Measurements from ENCODE around the gene ACTL6B.

Gene ACTL6B

DNA sequence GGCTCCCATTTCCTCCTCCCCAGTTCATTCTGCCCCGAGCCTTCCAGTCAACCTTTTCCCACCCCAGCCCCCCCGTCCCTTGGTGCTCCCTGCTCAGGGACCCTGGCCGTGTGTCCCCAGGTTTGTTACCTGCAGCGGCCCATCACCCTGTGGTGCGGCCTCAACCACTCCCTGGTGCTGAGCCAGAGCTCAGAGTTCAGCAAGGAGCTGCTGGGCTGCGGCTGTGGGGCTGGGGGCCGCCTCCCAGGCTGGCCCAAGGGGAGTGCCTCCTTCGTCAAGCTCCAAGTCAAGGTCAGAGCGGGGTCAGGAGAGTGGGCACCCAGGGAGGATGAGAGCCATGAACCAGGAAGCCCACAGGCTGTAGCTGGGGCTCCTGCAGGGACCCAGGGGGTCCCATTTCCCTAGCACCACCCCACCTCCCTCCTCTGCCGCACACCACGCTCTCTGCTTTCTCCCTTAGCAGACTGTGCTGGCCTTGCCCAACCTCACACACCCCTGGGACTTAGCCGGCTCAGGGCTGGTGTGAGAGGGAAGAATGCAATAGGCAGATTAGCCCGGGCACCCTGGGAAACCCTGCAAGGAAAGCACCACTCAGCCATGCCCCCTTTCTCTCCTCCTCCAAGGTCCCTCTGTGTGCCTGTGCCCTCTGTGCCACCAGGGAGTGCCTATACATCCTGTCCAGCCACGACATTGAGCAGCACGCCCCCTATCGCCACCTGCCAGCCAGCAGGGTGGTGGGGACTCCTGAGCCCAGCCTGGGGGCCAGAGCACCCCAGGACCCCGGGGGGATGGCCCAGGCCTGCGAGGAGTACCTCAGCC, 56.1 kb downstream of the ACTL6B start:
- DNase-seq, result no peak

DNA sequence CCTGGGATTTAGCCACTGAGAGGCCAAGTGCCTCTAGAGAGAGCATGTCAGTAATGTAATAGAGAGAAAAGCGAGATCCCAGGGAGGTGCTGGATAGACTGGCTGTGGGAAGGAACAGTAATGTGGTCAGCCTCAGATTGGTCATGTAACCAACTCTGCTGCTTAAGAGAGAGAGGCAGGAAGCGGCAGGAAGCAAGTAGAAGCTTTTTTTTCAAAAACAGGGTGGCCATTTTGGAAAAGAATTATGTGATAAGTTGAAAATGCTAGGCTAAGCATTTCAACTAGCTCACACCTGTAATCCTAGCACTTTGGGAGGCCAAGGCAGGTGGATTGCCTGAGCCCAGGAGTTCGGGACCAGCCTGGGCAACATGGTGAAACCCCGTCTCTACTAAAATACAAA, 57.8 kb downstream of the ACTL6B start:
- no peak for DNase-seq

- no peak for DNase-seq
Measured at GRCh38 chr7:100595188-100595587, 61.1 kb downstream of the ACTL6B start.

All from activated effector memory CD4-positive, alpha-beta T cell treated with Interleukin-2 at 50 U/mL for 16 hours (primary cell).